Calu3 (cell line): Measurements from ENCODE around the gene GNAT1. TPM values are rescaled to one million over a fixed set of nuclear protein-coding genes. Genes with fewer than 3 reads are reported as not detected.
"Not testable (repeated sequence)": the region's sequence is repeated elsewhere in the genome, so short reads cannot be mapped to it uniquely, and the experiment has no call there.

Source experiments
- BruUV-seq: library from RNA; stranded (reverse); fragments of 400-500 nt; replicated peaks from 2 replicates; lab custom pipeline; 2021; lab: Mats Ljungman, UMichigan
- CTCF ChIA-PET: fragments of 300-600 bp; sonication (Branson Sonifier 250); formaldehyde crosslinking; loops from one replicate; lab custom pipeline; 2022; ENCODE audit warnings: antibody characterized with exemption; lab: Charles Lee
- DNase-seq: peaks from one replicate; pipeline ENCODE4 v3.0.0; 2022
- H3K27ac Mint-ChIP-seq: one replicate; pipeline ENCODE4 v1.8.0; 2022; ENCODE audit warnings: mixed read lengths; ENCODE audit not compliant: unreplicated experiment
- H3K27me3 Mint-ChIP-seq: one replicate; pipeline ENCODE4 v1.8.0; 2022; ENCODE audit warnings: mixed read lengths; ENCODE audit not compliant: unreplicated experiment
- H3K36me3 Mint-ChIP-seq: one replicate; pipeline ENCODE4 v1.8.0; 2022; ENCODE audit warnings: mild to moderate bottlenecking, moderate library complexity, mixed read lengths; ENCODE audit not compliant: insufficient read depth, unreplicated experiment
- H3K4me1 Mint-ChIP-seq: one replicate; pipeline ENCODE4 v1.8.0; 2022; ENCODE audit warnings: mild to moderate bottlenecking, low read depth, mixed read lengths; ENCODE audit not compliant: unreplicated experiment
- H3K4me3 Mint-ChIP-seq: one replicate; pipeline ENCODE4 v1.8.0; 2022; ENCODE audit warnings: mild to moderate bottlenecking, low read depth, moderate library complexity, mixed read lengths; ENCODE audit not compliant: unreplicated experiment
- H3K9me3 Mint-ChIP-seq: one replicate; pipeline ENCODE4 v1.8.0; 2022; ENCODE audit warnings: low read depth, mixed read lengths; ENCODE audit not compliant: unreplicated experiment
- CTCF ChIP-seq: fragments of 200-600 bp; IDR thresholded peaks from one replicate; pipeline ENCODE4 v1.8.0; 2022; ENCODE audit warnings: antibody characterized with exemption; ENCODE audit not compliant: unreplicated experiment
- intact Hi-C: fragments of 100-400 bp; cut with micrococcal nuclease; formaldehyde crosslinking; loops from one replicate; pipeline ENCODE4 v1.10.0; 2022; ENCODE audit not compliant: unreplicated experiment
- total RNA-seq: library from RNA; stranded (reverse); gene quantifications from 2 replicates; pipeline ENCODE4 v1.2.3, GENCODE V29; 2022

GNAT1 gene
- total RNA-seq, 1 experiment from 2014 or later, result not detected

DNA sequence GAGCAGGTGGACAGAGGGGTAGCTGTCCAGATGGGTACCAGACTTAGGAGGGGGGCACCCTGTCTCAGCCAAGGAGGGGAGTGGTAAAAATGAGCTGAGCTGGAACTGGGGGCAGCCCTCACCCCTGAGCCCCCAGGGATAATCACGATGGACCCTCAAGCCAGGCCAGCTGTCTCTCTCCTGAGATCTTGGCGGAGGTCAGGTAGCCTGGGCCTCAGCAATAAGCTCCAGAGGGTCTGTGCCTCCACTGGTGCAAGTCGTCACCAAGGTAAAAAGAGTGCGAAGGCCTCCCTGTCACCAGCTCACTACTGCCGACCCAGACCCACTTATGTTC lies 18.7 kb downstream of the GNAT1 start:
- Mint-ChIP-seq H3K4me1 (no peaks in the 10 kb centered on the region), H3K27me3 (peaks cover 29% of the 10 kb centered on the region), H3K9me3 (no peaks in the 10 kb centered on the region), H3K4me3 (no peak overlapping the region), H3K27ac (no peak overlapping the region), H3K36me3 (no peaks in the 10 kb centered on the region)
- no TSS peak for BruUV-seq
- intact Hi-C loops, result no loop called here
- no peak for TF ChIP-seq CTCF
- CTCF ChIA-PET, result interaction anchor here (0.6 to 0.9 kb wide), 3 partner anchors 17 to 55 kb away, joined by 3 to 5 read pairs (median 5); no protein-coding TSS in a partner anchor
- DNase-seq, result no peak

DNA sequence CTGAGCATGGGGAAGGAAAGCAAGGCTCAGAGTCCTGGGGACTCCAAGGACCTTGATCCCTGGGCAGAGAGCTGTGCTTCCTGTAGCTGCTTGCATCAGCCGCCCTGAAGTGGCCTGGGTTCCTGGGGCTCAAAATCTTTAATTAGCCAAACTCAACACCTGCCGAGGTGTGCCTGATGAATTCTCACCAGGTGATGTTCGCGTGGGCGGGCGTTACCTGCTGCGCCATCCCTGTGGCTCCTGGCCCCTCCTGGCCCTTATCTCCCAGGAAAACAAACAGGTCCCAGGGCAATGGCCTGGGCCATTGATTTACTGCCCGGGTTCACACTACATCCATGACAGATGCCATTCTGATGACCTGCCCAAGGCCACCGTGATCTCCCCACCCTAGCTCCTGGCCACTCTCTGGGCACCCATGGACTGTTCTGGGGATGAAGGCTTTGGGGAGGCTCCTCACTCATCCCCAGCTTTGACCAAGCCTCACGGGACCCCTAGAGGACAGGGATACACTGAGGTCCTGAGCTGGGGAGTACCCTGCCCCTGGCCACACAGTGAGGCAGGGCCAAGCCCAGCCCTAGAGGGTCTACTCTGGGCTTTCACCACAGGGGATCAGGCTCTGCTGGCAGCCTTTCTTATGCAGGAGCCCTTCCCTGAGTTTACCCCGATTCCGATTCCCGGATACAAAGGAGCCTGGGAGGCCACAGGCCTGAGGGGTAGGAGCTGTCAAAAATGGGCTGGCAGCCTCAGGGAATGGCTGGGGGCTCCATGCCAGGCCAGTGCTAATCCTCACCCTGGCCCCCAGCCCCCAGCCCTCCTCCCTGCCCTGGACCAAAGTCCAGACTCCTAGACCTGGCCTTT lies 19.3 kb downstream of the GNAT1 start:
- BruUV-seq, result no TSS peak
- no peak for TF ChIP-seq CTCF
- H3K27me3 Mint-ChIP-seq, result peaks cover 28% of the 10 kb centered on the region
- intact Hi-C loops, result no loop called here
- H3K9me3 Mint-ChIP-seq, result no peaks in the 10 kb centered on the region
- no peaks in the 10 kb centered on the region for H3K36me3 Mint-ChIP-seq
- CTCF ChIA-PET, result interaction anchor here (0.6 to 0.9 kb wide), 3 partner anchors 16 to 54 kb away, joined by 3 to 5 read pairs (median 5); no protein-coding TSS in a partner anchor
- no peaks in the 10 kb centered on the region for H3K4me1 Mint-ChIP-seq
- no peak for DNase-seq
- no peak overlapping the region for H3K27ac Mint-ChIP-seq
- no peak overlapping the region for H3K4me3 Mint-ChIP-seq

GRCh38 chr3:50211368-50211717 lies 19.9 kb downstream of the GNAT1 start:
- H3K9me3 Mint-ChIP-seq, BruUV-seq, H3K36me3 Mint-ChIP-seq, DNase-seq, H3K4me1 Mint-ChIP-seq, intact Hi-C loops, H3K27ac Mint-ChIP-seq, H3K4me3 Mint-ChIP-seq: not testable (repeated sequence)
- CTCF ChIA-PET, result interaction anchor here (0.5 kb wide), 1 partner anchor 22 kb away, joined by 7 read pairs; no protein-coding TSS in a partner anchor
- H3K27me3 Mint-ChIP-seq, result peaks cover 22% of the 10 kb centered on the region

DNA sequence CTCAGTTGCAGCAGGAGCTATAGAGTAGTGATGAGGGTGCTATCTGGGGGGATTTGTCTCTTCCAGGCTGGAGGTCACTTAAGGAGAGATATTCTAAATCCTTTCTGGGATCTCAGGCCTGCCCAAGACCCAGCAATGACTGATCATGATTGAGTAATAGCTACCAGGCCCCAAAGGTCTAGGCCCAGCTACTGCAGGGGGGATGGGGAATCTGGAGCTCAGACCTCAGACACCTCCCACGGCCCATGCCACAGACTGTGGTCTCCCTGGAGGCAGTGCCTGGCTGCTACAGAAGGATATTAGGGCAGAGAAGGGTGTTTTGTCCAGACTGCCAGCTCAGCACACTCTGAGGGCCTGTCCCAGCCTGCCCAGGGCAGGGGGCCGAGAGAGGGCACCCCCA lies 20.5 kb downstream of the GNAT1 start:
- no TSS peak for BruUV-seq
- CTCF ChIA-PET, result interaction anchor here (0.5 kb wide), 1 partner anchor 22 kb away, joined by 7 read pairs; no protein-coding TSS in a partner anchor
- H3K27ac Mint-ChIP-seq, result no peak overlapping the region
- no peaks in the 10 kb centered on the region for H3K4me1 Mint-ChIP-seq
- DNase-seq, result no peak
- no peak overlapping the region for H3K4me3 Mint-ChIP-seq
- H3K27me3 Mint-ChIP-seq, result peaks cover 22% of the 10 kb centered on the region
- H3K9me3 Mint-ChIP-seq, result no peaks in the 10 kb centered on the region
- intact Hi-C loops, result no loop called here
- TF ChIP-seq CTCF, result no peak
- no peaks in the 10 kb centered on the region for H3K36me3 Mint-ChIP-seq

GRCh38 chr3:50212502-50212901 lies 21.1 kb downstream of the GNAT1 start:
- DNase-seq, result no peak
- H3K9me3 Mint-ChIP-seq, result no peaks in the 10 kb centered on the region
- no peak overlapping the region for H3K4me3 Mint-ChIP-seq
- intact Hi-C loops, result no loop called here
- H3K27ac Mint-ChIP-seq, result no peak overlapping the region
- no peaks in the 10 kb centered on the region for H3K36me3 Mint-ChIP-seq
- no peak for TF ChIP-seq CTCF
- no TSS peak for BruUV-seq
- H3K4me1 Mint-ChIP-seq, result no peaks in the 10 kb centered on the region
- CTCF ChIA-PET, result no interaction called here
- peaks cover 26% of the 10 kb centered on the region for H3K27me3 Mint-ChIP-seq
